Stomach (tissue), 4 donors: ENCODE results near the gene FAF2.

Experiments
- EP300 ChIP-seq: sonication (generic); formaldehyde crosslinking; IDR thresholded peaks from one replicate; pipeline ENCODE4 v1.6.1; 2017; ENCODE audit warnings: antibody characterized with exemption
- POLR2A ChIP-seq, 4 donors: fragments of 450-650 bp; IDR thresholded peaks; one replicate each; pipeline ENCODE4 v1.6.1; 2016; ENCODE audit warnings: antibody characterized with exemption in 4 of 4, control low read depth in 2 of 4, mild to moderate bottlenecking in 1 of 4, moderate library complexity in 1 of 4
- POLR2AphosphoS5 ChIP-seq, 3 donors: sonication (generic); formaldehyde crosslinking; IDR thresholded peaks; one replicate each; pipeline ENCODE4 v1.6.1; 2016; ENCODE audit warnings: antibody characterized with exemption in 3 of 3
- TF ChIP-seq, protein P1 (sequence below), 7 experiments: fragments of 450-650 bp in 4 of 7; fragments of 200-600 bp in 3 of 7; sonication (generic) in 3 of 7; IDR thresholded peaks; one replicate each; pipeline ENCODE4 v1.5.1; 2016 to 2019; ENCODE audit warnings: antibody characterized with exemption in 7 of 7, control low read depth in 2 of 7, mild to moderate bottlenecking in 1 of 7

DNA sequence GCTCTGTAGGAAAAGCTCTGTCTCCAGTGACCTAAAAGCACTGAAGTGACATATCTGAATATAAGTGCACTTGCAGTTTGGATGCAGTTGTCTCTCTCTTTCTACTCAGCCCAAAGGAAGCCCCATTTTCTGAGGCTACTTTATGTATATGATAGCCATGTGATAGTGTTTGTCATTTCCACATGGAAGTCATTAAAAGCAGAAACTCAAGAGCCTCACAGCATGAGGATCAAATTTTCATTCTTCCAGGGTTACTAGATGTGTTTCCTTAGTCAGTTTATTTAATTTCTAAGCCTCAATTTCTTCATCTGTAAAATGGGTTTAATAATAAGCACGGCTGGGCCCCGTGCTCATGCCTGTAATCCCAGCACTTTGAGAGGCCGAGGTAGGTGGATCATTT is 52.3 kb downstream of the FAF2 start:
- TF ChIP-seq, protein P1, sequence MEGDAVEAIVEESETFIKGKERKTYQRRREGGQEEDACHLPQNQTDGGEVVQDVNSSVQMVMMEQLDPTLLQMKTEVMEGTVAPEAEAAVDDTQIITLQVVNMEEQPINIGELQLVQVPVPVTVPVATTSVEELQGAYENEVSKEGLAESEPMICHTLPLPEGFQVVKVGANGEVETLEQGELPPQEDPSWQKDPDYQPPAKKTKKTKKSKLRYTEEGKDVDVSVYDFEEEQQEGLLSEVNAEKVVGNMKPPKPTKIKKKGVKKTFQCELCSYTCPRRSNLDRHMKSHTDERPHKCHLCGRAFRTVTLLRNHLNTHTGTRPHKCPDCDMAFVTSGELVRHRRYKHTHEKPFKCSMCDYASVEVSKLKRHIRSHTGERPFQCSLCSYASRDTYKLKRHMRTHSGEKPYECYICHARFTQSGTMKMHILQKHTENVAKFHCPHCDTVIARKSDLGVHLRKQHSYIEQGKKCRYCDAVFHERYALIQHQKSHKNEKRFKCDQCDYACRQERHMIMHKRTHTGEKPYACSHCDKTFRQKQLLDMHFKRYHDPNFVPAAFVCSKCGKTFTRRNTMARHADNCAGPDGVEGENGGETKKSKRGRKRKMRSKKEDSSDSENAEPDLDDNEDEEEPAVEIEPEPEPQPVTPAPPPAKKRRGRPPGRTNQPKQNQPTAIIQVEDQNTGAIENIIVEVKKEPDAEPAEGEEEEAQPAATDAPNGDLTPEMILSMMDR (IDR thresholded peaks at IDR 0.05) = no peak
- no peak for TF ChIP-seq POLR2AphosphoS5 (IDR thresholded peaks at IDR 0.05)
- no peak for TF ChIP-seq POLR2A (IDR thresholded peaks at IDR 0.05)
- no peak for TF ChIP-seq EP300
